D341Med (cell line): ENCODE results near the gene TRIM23.
"Not testable (repeated sequence)": the region's sequence is repeated elsewhere in the genome, so short reads cannot be mapped to it uniquely, and the experiment has no call there.

Experiments
- DNase-seq: peaks from one replicate; pipeline ENCODE4 v3.0.0; 2012; ENCODE audit warnings: low spot score

TRIM23 gene

GRCh38 chr5:65624025-65624570, at the start of gene TRIM23:
TSS of gene TRIM23 (minus strand) at chr5:65624333. CDS start at chr5:65624274, 59 bp downstream.
- DNase-seq = peak; percentile 89

GRCh38 chr5:65672796-65673195, 48.7 kb upstream of the TRIM23 start:
- DNase-seq = no peak

GRCh38 chr5:65668696-65669095, 44.6 kb upstream of the TRIM23 start:
- no peak for DNase-seq

GRCh38 chr5:65663804-65664521, 39.8 kb upstream of the TRIM23 start:
- DNase-seq = peak; percentile 40

- no peak for DNase-seq
Observed at GRCh38 chr5:65654713-65655112, 30.6 kb upstream of the TRIM23 start.

- no peak for DNase-seq
Observed at GRCh38 chr5:65651144-65651543, 27.0 kb upstream of the TRIM23 start.

- DNase-seq = no peak
Observed at GRCh38 chr5:65647941-65648340, 23.8 kb upstream of the TRIM23 start.

GRCh38 chr5:65646938-65647337, 22.8 kb upstream of the TRIM23 start:
- no peak for DNase-seq

GRCh38 chr5:65640240-65640639, 16.1 kb upstream of the TRIM23 start:
- DNase-seq = no peak

GRCh38 chr5:65630981-65631380, 6.8 kb upstream of the TRIM23 start:
- no peak for DNase-seq

- no peak for DNase-seq
Observed at GRCh38 chr5:65625743-65626142, 1.6 kb upstream of the TRIM23 start.

- peak; percentile 78 for DNase-seq
Observed at GRCh38 chr5:65624571-65625555, 730 bp upstream of the TRIM23 start, which contains the start of the genes SHLD3 and TRAPPC13. TSS of gene SHLD3 (plus strand) at chr5:65625027. CDS start at chr5:65629588, 4,561 bp downstream. TSS of gene TRAPPC13 (plus strand) at chr5:65625027. CDS start at chr5:65625061, 34 bp downstream.

- peak; percentile 12 for DNase-seq
Observed at GRCh38 chr5:65623482-65623881, 651 bp downstream of the TRIM23 start.

- not testable (repeated sequence) for DNase-seq
Observed at GRCh38 chr5:65621961-65622360, 2.2 kb downstream of the TRIM23 start.

- no peak for DNase-seq
Observed at GRCh38 chr5:65620021-65620420, 4.1 kb downstream of the TRIM23 start.

GRCh38 chr5:65612298-65612907, 11.7 kb downstream of the TRIM23 start:
- no peak for DNase-seq

GRCh38 chr5:65611524-65611923, 12.6 kb downstream of the TRIM23 start:
- DNase-seq = no peak

GRCh38 chr5:65601761-65602160, 22.4 kb downstream of the TRIM23 start:
- DNase-seq = not testable (repeated sequence)

- DNase-seq = no peak
Observed at GRCh38 chr5:65588694-65589093, 35.4 kb downstream of the TRIM23 start.

GRCh38 chr5:65577141-65577540, 47.0 kb downstream of the TRIM23 start:
- no peak for DNase-seq

GRCh38 chr5:65570598-65571226, 53.4 kb downstream of the TRIM23 start:
- no peak for DNase-seq

- no peak for DNase-seq
Observed at GRCh38 chr5:65566505-65566904, 57.6 kb downstream of the TRIM23 start.
